Upper lobe of left lung (tissue), 6 donors: ENCODE measurements around the gene ITGAD. TPM values are rescaled to one million over a fixed set of nuclear protein-coding genes. Genes with fewer than 3 reads are reported as not detected.
"Not testable (repeated sequence)": the region's sequence is repeated elsewhere in the genome, so short reads cannot be mapped to it uniquely, and the experiment has no call there.

Source experiments
- ATAC-seq, 2 donors: fragments of 200-7000 bp; cut with Tn5 transposase; one replicate each; pipeline ENCODE4 v1.9.1; 2022; ENCODE audit warnings: mild to moderate bottlenecking in 2 of 2, moderate library complexity in 2 of 2; ENCODE audit not compliant: low FRiP score in 2 of 2
- DNase-seq, 2 donors: peaks; one replicate each; pipeline ENCODE4 v3.0.0-alpha.2; 2019 to 2020
- H3K27ac ChIP-seq, 4 donors: fragments of 200-600 bp; sonication (generic); one replicate each; pipeline ENCODE4 v1.5.1; 2016 to 2019
- H3K27me3 ChIP-seq, 4 donors: fragments of 200-600 bp; sonication (generic); one replicate each; pipeline ENCODE4 v1.5.1; 2017 to 2019
- H3K36me3 ChIP-seq, 4 donors: fragments of 200-600 bp; sonication (generic); one replicate each; pipeline ENCODE4 v1.5.1; 2016 to 2019
- H3K4me1 ChIP-seq, 4 donors: fragments of 200-600 bp; sonication (generic); one replicate each; pipeline ENCODE4 v1.5.1; 2018 to 2019
- H3K4me3 ChIP-seq, 4 donors: fragments of 200-600 bp; sonication (generic); one replicate each; pipeline ENCODE4 v1.5.1; 2017 to 2019; ENCODE audit warnings: mild to moderate bottlenecking in 2 of 4, moderate library complexity in 1 of 4
- H3K9me3 ChIP-seq, 4 donors: fragments of 200-600 bp; sonication (generic); one replicate each; pipeline ENCODE4 v1.5.1; 2018 to 2019
- CTCF ChIP-seq, 6 experiments: fragments of 450-650 bp in 4 of 6; fragments of 200-600 bp in 2 of 6; sonication (generic) in 2 of 6; IDR thresholded peaks; one replicate each; pipeline ENCODE4 v1.5.1; 2016 to 2019; ENCODE audit warnings: antibody characterized with exemption in 6 of 6
- EP300 ChIP-seq, 4 donors: sonication (generic); formaldehyde crosslinking; IDR thresholded peaks; one replicate each; pipeline ENCODE4 v1.5.1; 2017; ENCODE audit warnings: antibody characterized with exemption in 4 of 4, control low read depth in 2 of 4
- POLR2A ChIP-seq, 4 donors: fragments of 450-650 bp; IDR thresholded peaks; one replicate each; pipeline ENCODE4 v1.5.1; 2016 to 2017; ENCODE audit warnings: antibody characterized with exemption in 4 of 4, mild to moderate bottlenecking in 2 of 4
- POLR2AphosphoS5 ChIP-seq, 2 donors: sonication (generic); formaldehyde crosslinking; IDR thresholded peaks; one replicate each; pipeline ENCODE4 v1.5.1; 2017; ENCODE audit warnings: antibody characterized with exemption in 2 of 2
- WGBS, 2 donors: methylation state at CpG; one replicate each; pipeline ENCODE4 v1.1.5; 2017 to 2018; 5-methylcytosine and 5-hydroxymethylcytosine counted together
- total RNA-seq, 6 donors: library from RNA; depleted of rRNA in 4 of 6; stranded (reverse); fragments of >200 nt in 4 of 6; gene quantifications; one replicate each; pipeline versions ENCODE4 v1.1.0 to v1.2.1, GENCODE V29; 2016 to 2021
- donor health status: DM: no; HTN: no; CAD: no; lungs with moderate emphysema.
- donor health status: DM: no; HTN: yes; CAD: no; lungs with severe emphysema.

The ITGAD gene
- total RNA-seq, 6 donors from 2014 or later, result 0.15 to 0.69 (median 0.52) TPM; not detected in 3

GRCh38 chr16:31435341-31436220, 42.4 kb downstream of the ITGAD start:
- ATAC-seq, result peak in 1 of 2 donors; percentile 40
- no peak for TF ChIP-seq EP300 (IDR thresholded peaks at IDR 0.05)
- no peak for TF ChIP-seq POLR2AphosphoS5 (IDR thresholded peaks at IDR 0.05)
- TF ChIP-seq CTCF (IDR thresholded peaks at IDR 0.05), result no peak
- TF ChIP-seq POLR2A (IDR thresholded peaks at IDR 0.05), result no peak
- Histone ChIP-seq H3K27ac (no peak overlapping the region), H3K4me3 (no peak overlapping the region), H3K27me3 (no peaks in the 10 kb centered on the region), H3K4me1 (no peaks in the 10 kb centered on the region), H3K9me3 (no peaks in the 10 kb centered on the region), H3K36me3 (no peaks in the 10 kb centered on the region)
- 94 to 96% methylated on average over 21 to 46 of the region's 47 CpGs for WGBS, 2 donors
- no peak for DNase-seq

GRCh38 chr16:31436221-31437045, 43.3 kb downstream of the ITGAD start:
- ATAC-seq (peak in 1 of 2 donors; percentile 23), DNase-seq (peak in 1 of 2 donors; percentile 78)
- Histone ChIP-seq H3K36me3 (no peaks in the 10 kb centered on the region), H3K27ac (no peak overlapping the region), H3K4me1 (no peaks in the 10 kb centered on the region), H3K9me3 (no peaks in the 10 kb centered on the region), H3K4me3 (no peak overlapping the region), H3K27me3 (no peaks in the 10 kb centered on the region)
- WGBS, 2 donors, result 87 to 95% methylated on average over 14 to 41 of the region's 44 CpGs
- no peak for TF ChIP-seq CTCF (IDR thresholded peaks at IDR 0.05)
- TF ChIP-seq EP300 (IDR thresholded peaks at IDR 0.05), result no peak
- no peak for TF ChIP-seq POLR2AphosphoS5 (IDR thresholded peaks at IDR 0.05)
- no peak for TF ChIP-seq POLR2A (IDR thresholded peaks at IDR 0.05)

GRCh38 chr16:31438414-31438813, 45.3 kb downstream of the ITGAD start:
- 55 to 70% methylated on average over 2 of the region's 2 CpGs for WGBS, 2 donors
- peaks cover 3 to 13% (median 8%) of the 10 kb centered on the region in 4 donors for H3K4me1 ChIP-seq

GRCh38 chr16:31439023-31439422, 45.9 kb downstream of the ITGAD start:
- not testable (repeated sequence) for ATAC-seq, H3K27me3 ChIP-seq, H3K4me3 ChIP-seq, H3K36me3 ChIP-seq, H3K27ac ChIP-seq, H3K9me3 ChIP-seq, DNase-seq
- peaks cover 3 to 13% (median 8%) of the 10 kb centered on the region in 4 donors for H3K4me1 ChIP-seq
- 59 to 75% methylated on average over 4 of the region's 4 CpGs for WGBS, 2 donors

More at GRCh38 chr16:31438414-31438813, 45.3 kb downstream of the ITGAD start:
- no peak for DNase-seq
- H3K9me3 ChIP-seq, result no peaks in the 10 kb centered on the region
- H3K27ac ChIP-seq, result no peak overlapping the region
- TF ChIP-seq POLR2AphosphoS5 (IDR thresholded peaks at IDR 0.05), result no peak
- TF ChIP-seq CTCF (IDR thresholded peaks at IDR 0.05), result no peak
- TF ChIP-seq EP300 (IDR thresholded peaks at IDR 0.05), result no peak
- no peak for TF ChIP-seq POLR2A (IDR thresholded peaks at IDR 0.05)
- H3K4me3 ChIP-seq, result no peak overlapping the region
- H3K27me3 ChIP-seq, result no peaks in the 10 kb centered on the region
- no peaks in the 10 kb centered on the region for H3K36me3 ChIP-seq
- ATAC-seq, result no peak

GRCh38 chr16:31439519-31439918, 46.4 kb downstream of the ITGAD start:
- H3K27ac ChIP-seq, result no peak overlapping the region
- no peak for DNase-seq
- H3K27me3 ChIP-seq, result no peaks in the 10 kb centered on the region
- no peaks in the 10 kb centered on the region for H3K36me3 ChIP-seq
- H3K4me1 ChIP-seq, result peaks cover 3 to 13% (median 8%) of the 10 kb centered on the region in 4 donors
- ATAC-seq, result no peak
- H3K9me3 ChIP-seq, result no peaks in the 10 kb centered on the region
- TF ChIP-seq POLR2A (IDR thresholded peaks at IDR 0.05) (no peak), CTCF (IDR thresholded peaks at IDR 0.05) (no peak), POLR2AphosphoS5 (IDR thresholded peaks at IDR 0.05) (no peak), EP300 (IDR thresholded peaks at IDR 0.05) (no peak)
- WGBS, 2 donors, result 75 to 82% methylated on average over 3 of the region's 3 CpGs
- H3K4me3 ChIP-seq, result no peak overlapping the region
